ENCODE measurements around the gene CPZ.

CPZ gene

DNA sequence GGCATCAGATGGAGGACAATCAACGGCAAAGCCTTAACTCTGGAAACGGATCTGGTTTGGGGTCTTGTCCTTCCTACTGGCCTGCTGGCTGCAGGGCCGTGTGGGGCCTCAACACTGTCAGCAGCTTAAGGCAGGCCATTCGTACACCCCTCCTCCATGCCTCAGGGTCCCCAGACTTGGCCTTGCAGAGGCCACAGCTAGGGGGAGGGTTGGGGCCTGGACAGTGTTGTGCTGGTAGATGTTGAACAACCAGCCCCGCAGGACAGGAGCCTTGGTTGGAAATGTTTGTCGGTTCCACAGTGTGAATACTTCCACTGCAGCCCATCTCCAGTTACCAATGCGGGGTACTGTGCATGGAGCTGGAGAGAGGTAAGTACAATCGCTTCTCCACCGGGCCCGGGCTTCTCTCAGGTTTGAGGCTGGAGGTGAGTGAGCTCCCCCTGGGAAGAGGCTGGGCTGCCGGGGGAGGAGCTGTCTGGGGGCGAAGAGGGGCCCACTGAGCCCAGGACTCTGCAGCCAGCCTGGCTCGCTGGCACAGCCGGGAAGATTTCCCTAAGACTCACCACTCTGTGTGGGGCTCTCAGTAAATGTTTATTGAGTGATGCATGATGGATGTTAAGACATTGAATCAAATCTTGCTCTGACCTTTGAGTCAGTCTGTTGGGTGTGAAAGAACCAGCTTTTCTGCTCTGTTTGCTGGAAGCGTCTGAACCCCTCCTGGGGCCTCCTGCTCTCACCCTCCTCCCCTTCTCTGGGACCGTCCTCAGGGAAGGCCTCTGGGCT, 32.1 kb upstream of the CPZ start:
- TF ChIP-seq CTCF (IDR thresholded peaks at IDR 0.05; ENCODE audit: borderline replicate concordance, control extremely low read depth, extremely low read depth, insufficient read depth, missing control alignments) = no peak
- in situ Hi-C loops (cut with MboI; ENCODE audit: low sequenced_read_pairs, unreplicated experiment) = no loop called here
- DNase-seq (ENCODE audit: low spot score) = no peak

DNA sequence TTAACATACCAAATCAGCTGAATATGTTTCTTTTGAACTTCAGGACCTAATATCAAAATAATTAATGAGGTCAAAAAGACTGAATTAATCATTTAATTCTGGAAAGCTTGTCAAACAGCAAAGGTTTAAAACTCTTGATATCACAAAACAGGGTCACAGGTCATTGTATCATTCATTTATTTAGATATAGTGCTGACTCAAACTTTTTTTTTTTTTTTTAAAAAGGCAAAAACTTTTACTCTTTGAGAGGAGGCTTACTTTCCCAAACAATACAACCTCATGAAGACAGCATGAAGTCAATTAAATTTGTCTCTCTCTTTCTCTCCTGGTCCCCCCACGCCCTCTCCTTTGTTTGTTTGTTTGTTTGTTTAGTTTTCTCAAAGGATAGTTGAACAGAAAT, 28.0 kb upstream of the CPZ start:
- TF ChIP-seq CTCF (IDR thresholded peaks at IDR 0.05; ENCODE audit: borderline replicate concordance, control extremely low read depth, extremely low read depth, insufficient read depth, missing control alignments) = no peak
- in situ Hi-C loops (cut with MboI; ENCODE audit: low sequenced_read_pairs, unreplicated experiment) = no loop called here
- no peak for DNase-seq (ENCODE audit: low spot score)

DNA sequence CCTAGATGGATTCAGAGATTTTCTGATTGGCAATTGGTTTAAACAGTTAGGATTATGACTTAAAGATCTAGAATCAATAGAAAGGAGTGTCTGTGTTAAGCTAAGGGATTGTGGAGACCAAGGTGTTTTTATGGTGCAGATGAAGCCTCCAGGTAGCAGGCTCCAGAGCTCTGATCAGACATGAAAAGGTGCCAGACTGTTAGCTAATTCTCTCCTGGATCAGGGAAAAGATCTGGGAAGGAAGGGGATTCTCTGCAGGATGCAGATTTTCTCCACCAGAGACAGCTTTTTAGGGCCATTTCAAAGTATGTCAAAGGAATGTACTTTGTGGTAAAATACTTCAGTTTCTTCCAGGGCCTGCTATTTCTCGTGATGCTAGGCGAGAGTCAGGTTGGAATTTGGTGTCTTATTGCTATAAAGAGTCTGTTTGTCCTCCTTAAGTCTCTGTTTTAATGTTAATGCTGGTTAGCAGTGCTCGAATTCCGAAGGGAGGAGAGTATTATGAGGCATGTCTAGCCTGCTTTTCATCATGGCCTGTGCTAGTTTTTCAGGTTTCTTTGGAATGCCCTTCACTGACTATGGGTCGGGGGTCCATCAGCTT, 24.4 kb upstream of the CPZ start:
- DNase-seq (ENCODE audit: low spot score) = no peak
- in situ Hi-C loops (cut with MboI; ENCODE audit: low sequenced_read_pairs, unreplicated experiment) = no loop called here
- no peak for TF ChIP-seq CTCF (IDR thresholded peaks at IDR 0.05; ENCODE audit: borderline replicate concordance, control extremely low read depth, extremely low read depth, insufficient read depth, missing control alignments)

DNA sequence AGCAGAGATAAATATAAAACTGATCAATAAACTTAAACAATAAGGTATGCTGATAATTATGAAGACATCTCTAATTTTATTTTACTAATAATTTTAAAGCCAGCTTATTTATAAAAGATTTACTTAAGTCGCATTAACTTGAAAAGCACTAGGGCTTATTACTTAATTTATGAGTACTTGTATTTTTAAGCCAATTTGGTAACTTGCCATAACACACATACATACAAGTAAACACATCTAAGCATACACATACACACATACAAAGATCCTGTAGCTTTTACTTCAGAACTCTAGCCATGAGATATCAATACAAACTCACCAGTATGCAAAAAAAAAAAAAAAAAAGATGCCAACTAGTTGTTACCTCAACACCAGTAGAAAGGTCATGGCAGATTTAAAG, 22.4 kb upstream of the CPZ start:
- no peak for TF ChIP-seq CTCF (IDR thresholded peaks at IDR 0.05; ENCODE audit: borderline replicate concordance, control extremely low read depth, extremely low read depth, insufficient read depth, missing control alignments)
- in situ Hi-C loops (cut with MboI; ENCODE audit: low sequenced_read_pairs, unreplicated experiment) = no loop called here
- no peak for DNase-seq (ENCODE audit: low spot score)

DNA sequence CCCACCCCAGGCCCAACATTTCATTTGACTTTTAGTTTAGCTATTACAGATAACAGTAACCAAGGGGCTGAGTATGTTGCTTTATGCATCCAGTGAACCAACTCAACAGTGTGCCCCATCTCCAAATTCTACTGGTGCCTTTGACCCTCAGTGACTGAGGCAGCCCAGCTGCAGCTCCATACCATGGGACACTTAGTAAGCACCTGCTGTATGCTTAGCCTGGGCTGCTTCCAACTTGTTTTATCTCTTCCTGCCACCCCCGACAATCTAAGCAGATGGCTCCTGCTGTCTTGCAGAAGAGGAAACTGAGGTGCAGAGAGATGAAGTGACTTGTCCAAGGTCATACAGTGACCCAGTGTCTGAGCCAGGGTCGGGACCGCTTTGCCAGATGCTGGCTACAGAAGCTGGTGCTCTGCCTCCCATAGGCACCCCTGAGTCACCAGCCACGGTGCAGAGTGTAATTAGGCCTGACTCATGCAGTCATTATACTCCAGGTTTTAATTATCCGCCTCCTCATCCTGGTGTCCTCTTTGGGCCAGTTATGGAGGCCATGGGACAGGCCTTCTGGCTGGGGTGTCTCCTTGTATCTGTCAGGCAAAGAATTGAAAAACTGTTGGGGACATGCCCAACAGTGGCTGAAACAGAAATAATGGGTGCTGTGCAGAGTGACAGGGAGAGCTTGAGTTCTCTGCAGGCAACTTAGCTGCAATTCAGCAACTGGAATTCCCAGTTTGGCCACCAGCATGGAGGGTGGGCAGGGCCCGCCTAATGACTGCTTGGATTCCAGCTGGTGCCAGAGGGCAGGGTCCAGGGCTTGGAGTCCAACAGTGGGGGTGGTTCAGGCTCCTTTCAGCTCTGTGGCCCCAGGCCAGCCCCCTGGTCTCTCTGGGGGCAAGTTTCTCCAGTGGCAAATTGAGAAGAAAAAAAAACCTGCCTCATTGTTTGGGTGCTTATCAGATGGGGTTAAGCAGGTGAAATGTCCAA, 20.6 kb upstream of the CPZ start:
- no peak for TF ChIP-seq CTCF (IDR thresholded peaks at IDR 0.05; ENCODE audit: borderline replicate concordance, control extremely low read depth, extremely low read depth, insufficient read depth, missing control alignments)
- in situ Hi-C loops (cut with MboI; ENCODE audit: low sequenced_read_pairs, unreplicated experiment) = no loop called here
- DNase-seq (ENCODE audit: low spot score) = no peak

GRCh38 chr4:8573266-8573665, 19.3 kb upstream of the CPZ start:
- DNase-seq (ENCODE audit: low spot score) = no peak
- in situ Hi-C loops (cut with MboI; ENCODE audit: low sequenced_read_pairs, unreplicated experiment) = no loop called here
- TF ChIP-seq CTCF (IDR thresholded peaks at IDR 0.05; ENCODE audit: borderline replicate concordance, control extremely low read depth, extremely low read depth, insufficient read depth, missing control alignments) = no peak

Data from GM13976 (cell line).